Measurements from ENCODE around the gene DHRS9.

DHRS9 gene

GRCh38 chr2:169114056-169114455, 44.7 kb downstream of the DHRS9 start:
- no peak overlapping the region for H4K91ac ChIP-seq (ENCODE audit: low read length)
- H3K9ac ChIP-seq (ENCODE audit: low read length) = no peak overlapping the region
- H3K9me3 ChIP-seq (ENCODE audit: control insufficient read depth, low read length) = no peaks in the 10 kb centered on the region
- no peaks in the 10 kb centered on the region for H3K36me3 ChIP-seq (ENCODE audit: control insufficient read depth in 1 of 2, insufficient read depth in 2 of 2, low read depth in 1 of 2, low read length in 2 of 2)
- no peak overlapping the region for H2AK5ac ChIP-seq (ENCODE audit: low read length, severe bottlenecking)
- no peak overlapping the region for H2BK120ac ChIP-seq (ENCODE audit: low read depth, low read length)
- H3K18ac ChIP-seq (ENCODE audit: low read depth in 1 of 2, low read length in 2 of 2) = no peak overlapping the region
- H3K23ac ChIP-seq (ENCODE audit: low read length in 2 of 2) = no peak overlapping the region
- H3K14ac ChIP-seq (ENCODE audit: low read length in 2 of 2) = no peak overlapping the region
- H3K4ac ChIP-seq (ENCODE audit: low read depth in 1 of 2, low read length in 2 of 2) = no peak overlapping the region
- whole genome bisulfite sequencing = 92% methylated on average over 4 of the region's 4 CpGs
- H4K8ac ChIP-seq (ENCODE audit: low read length) = no peak overlapping the region
- H2AFZ ChIP-seq (ENCODE audit: low read depth, low read length) = no peak overlapping the region
- H3K79me1 ChIP-seq (replicated peaks; ENCODE audit: low read length, poor library complexity, severe bottlenecking) = no peaks in the 10 kb centered on the region
- no peak overlapping the region for H3K4me2 ChIP-seq (ENCODE audit: low read length, poor library complexity, severe bottlenecking)
- no peak for DNase-seq
- H2BK12ac ChIP-seq (ENCODE audit: low read length in 2 of 2) = no peak overlapping the region
- H3K27ac ChIP-seq (ENCODE audit: low read length, poor library complexity, severe bottlenecking) = no peak overlapping the region
- H3K27me3 ChIP-seq (ENCODE audit: control insufficient read depth in 1 of 2, insufficient read depth in 1 of 2, low read length in 2 of 2) = peaks cover 30 to 61% of the 10 kb centered on the region in 2 experiments
- H3K4me1 ChIP-seq (ENCODE audit: control insufficient read depth, insufficient read depth, low read depth, low read length) = peaks cover under 1% of the 10 kb centered on the region
- H3K4me3 ChIP-seq (ENCODE audit: insufficient read depth in 1 of 2, low read depth in 1 of 2, low read length in 2 of 2) = no peak overlapping the region
- no peak overlapping the region for H2BK5ac ChIP-seq (ENCODE audit: low read depth, low read length, poor library complexity, severe bottlenecking)
- no peak overlapping the region for H2BK15ac ChIP-seq (ENCODE audit: low read depth, poor library complexity, severe bottlenecking)

DNA sequence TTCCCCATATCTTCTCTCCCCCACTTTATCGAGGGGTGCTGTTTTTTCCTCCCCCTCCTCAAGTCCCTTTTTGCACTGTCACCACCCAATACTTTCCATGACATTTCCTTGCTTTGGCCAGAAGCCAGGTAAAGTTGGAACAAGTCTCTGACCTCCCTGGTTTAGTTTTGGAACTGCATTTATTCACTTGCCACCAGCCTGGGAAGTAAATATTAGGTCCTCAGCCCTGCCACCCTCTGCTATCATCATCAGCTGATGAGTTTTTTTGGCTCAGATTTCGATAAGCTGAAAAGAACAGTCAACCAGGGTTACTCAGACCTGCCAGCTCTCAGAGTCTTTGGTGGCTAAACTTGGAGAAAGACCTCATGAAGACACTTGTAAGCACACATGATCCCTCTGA, 47.0 kb downstream of the DHRS9 start:
- Histone ChIP-seq H3K4me1 (ENCODE audit: control insufficient read depth, insufficient read depth, low read depth, low read length) (peaks cover 2% of the 10 kb centered on the region), H3K23ac (ENCODE audit: low read length in 2 of 2) (no peak overlapping the region), H3K4me3 (ENCODE audit: insufficient read depth in 1 of 2, low read depth in 1 of 2, low read length in 2 of 2) (no peak overlapping the region), H2BK12ac (ENCODE audit: low read length in 2 of 2) (no peak overlapping the region), H3K79me1 (replicated peaks; ENCODE audit: low read length, poor library complexity, severe bottlenecking) (no peaks in the 10 kb centered on the region), H2BK120ac (ENCODE audit: low read depth, low read length) (no peak overlapping the region), H3K27ac (ENCODE audit: low read length, poor library complexity, severe bottlenecking) (no peak overlapping the region), H3K9ac (ENCODE audit: low read length) (no peak overlapping the region), H4K8ac (ENCODE audit: low read length) (no peak overlapping the region), H3K14ac (ENCODE audit: low read length in 2 of 2) (no peak overlapping the region), H3K18ac (ENCODE audit: low read depth in 1 of 2, low read length in 2 of 2) (no peak overlapping the region), H3K4ac (ENCODE audit: low read depth in 1 of 2, low read length in 2 of 2) (no peak overlapping the region), H2AFZ (ENCODE audit: low read depth, low read length) (no peak overlapping the region), H4K91ac (ENCODE audit: low read length) (no peak overlapping the region), H3K36me3 (ENCODE audit: control insufficient read depth in 1 of 2, insufficient read depth in 2 of 2, low read depth in 1 of 2, low read length in 2 of 2) (no peaks in the 10 kb centered on the region), H2BK15ac (ENCODE audit: low read depth, poor library complexity, severe bottlenecking) (no peak overlapping the region), H3K27me3 (ENCODE audit: control insufficient read depth in 1 of 2, insufficient read depth in 1 of 2, low read length in 2 of 2) (peaks cover 19 to 42% of the 10 kb centered on the region in 2 experiments), H3K9me3 (ENCODE audit: control insufficient read depth, low read length) (no peaks in the 10 kb centered on the region), H3K4me2 (ENCODE audit: low read length, poor library complexity, severe bottlenecking) (no peak overlapping the region), H2BK5ac (ENCODE audit: low read depth, low read length, poor library complexity, severe bottlenecking) (no peak overlapping the region), H2AK5ac (ENCODE audit: low read length, severe bottlenecking) (no peak overlapping the region)
- WGBS = 60% methylated on average over 2 of the region's 2 CpGs
- DNase-seq = no peak

DNA sequence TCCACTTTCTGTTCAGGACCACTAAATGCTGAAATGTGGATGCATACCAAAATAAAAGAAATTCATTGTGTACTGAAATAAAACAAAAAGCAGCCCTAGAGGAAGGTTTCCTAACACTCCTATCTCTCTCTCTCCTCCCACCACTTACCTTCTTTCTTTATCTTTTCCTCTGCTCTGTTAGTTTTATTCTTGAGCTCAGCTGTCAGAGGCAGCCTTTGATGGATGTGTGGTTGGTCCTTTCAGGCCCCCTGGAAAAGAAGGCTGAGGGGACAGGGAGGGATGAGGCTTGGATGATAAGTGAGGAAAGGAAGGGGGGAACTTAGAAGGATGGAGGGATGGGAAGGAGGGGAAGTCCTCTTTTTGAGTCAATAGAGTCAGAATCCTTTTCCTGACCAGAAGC, 47.6 kb downstream of the DHRS9 start:
- Histone ChIP-seq H3K14ac (ENCODE audit: low read length in 2 of 2) (no peak overlapping the region), H3K4ac (ENCODE audit: low read depth in 1 of 2, low read length in 2 of 2) (no peak overlapping the region), H3K27me3 (ENCODE audit: control insufficient read depth in 1 of 2, insufficient read depth in 1 of 2, low read length in 2 of 2) (peaks cover 16 to 38% of the 10 kb centered on the region in 2 experiments), H3K4me3 (ENCODE audit: insufficient read depth in 1 of 2, low read depth in 1 of 2, low read length in 2 of 2) (no peak overlapping the region), H3K4me1 (ENCODE audit: control insufficient read depth, insufficient read depth, low read depth, low read length) (peaks cover 2% of the 10 kb centered on the region), H3K9me3 (ENCODE audit: control insufficient read depth, low read length) (no peaks in the 10 kb centered on the region), H2BK5ac (ENCODE audit: low read depth, low read length, poor library complexity, severe bottlenecking) (no peak overlapping the region), H2AFZ (ENCODE audit: low read depth, low read length) (no peak overlapping the region), H2BK12ac (ENCODE audit: low read length in 2 of 2) (no peak overlapping the region), H4K8ac (ENCODE audit: low read length) (no peak overlapping the region), H3K79me1 (replicated peaks; ENCODE audit: low read length, poor library complexity, severe bottlenecking) (no peaks in the 10 kb centered on the region), H3K4me2 (ENCODE audit: low read length, poor library complexity, severe bottlenecking) (no peak overlapping the region), H3K27ac (ENCODE audit: low read length, poor library complexity, severe bottlenecking) (no peak overlapping the region), H4K91ac (ENCODE audit: low read length) (no peak overlapping the region), H3K9ac (ENCODE audit: low read length) (no peak overlapping the region), H3K23ac (ENCODE audit: low read length in 2 of 2) (no peak overlapping the region), H2BK15ac (ENCODE audit: low read depth, poor library complexity, severe bottlenecking) (no peak overlapping the region), H2AK5ac (ENCODE audit: low read length, severe bottlenecking) (no peak overlapping the region), H3K18ac (ENCODE audit: low read depth in 1 of 2, low read length in 2 of 2) (no peak overlapping the region), H3K36me3 (ENCODE audit: control insufficient read depth in 1 of 2, insufficient read depth in 2 of 2, low read depth in 1 of 2, low read length in 2 of 2) (no peaks in the 10 kb centered on the region), H2BK120ac (ENCODE audit: low read depth, low read length) (no peak overlapping the region)
- DNase-seq = no peak

GRCh38 chr2:169118060-169118459, 48.7 kb downstream of the DHRS9 start:
- Histone ChIP-seq H2BK12ac (ENCODE audit: low read length in 2 of 2) (no peak overlapping the region), H2AK5ac (ENCODE audit: low read length, severe bottlenecking) (no peak overlapping the region), H3K14ac (ENCODE audit: low read length in 2 of 2) (no peak overlapping the region), H2BK120ac (ENCODE audit: low read depth, low read length) (no peak overlapping the region), H4K91ac (ENCODE audit: low read length) (no peak overlapping the region), H3K4me3 (ENCODE audit: insufficient read depth in 1 of 2, low read depth in 1 of 2, low read length in 2 of 2) (no peak overlapping the region), H3K4ac (ENCODE audit: low read depth in 1 of 2, low read length in 2 of 2) (no peak overlapping the region), H3K79me1 (replicated peaks; ENCODE audit: low read length, poor library complexity, severe bottlenecking) (no peaks in the 10 kb centered on the region), H3K27me3 (ENCODE audit: control insufficient read depth in 1 of 2, insufficient read depth in 1 of 2, low read length in 2 of 2) (peaks cover 16 to 28% of the 10 kb centered on the region in 2 experiments), H3K4me1 (ENCODE audit: control insufficient read depth, insufficient read depth, low read depth, low read length) (peaks cover 2% of the 10 kb centered on the region), H4K8ac (ENCODE audit: low read length) (no peak overlapping the region), H3K36me3 (ENCODE audit: control insufficient read depth in 1 of 2, insufficient read depth in 2 of 2, low read depth in 1 of 2, low read length in 2 of 2) (no peaks in the 10 kb centered on the region), H2BK15ac (ENCODE audit: low read depth, poor library complexity, severe bottlenecking) (no peak overlapping the region), H3K4me2 (ENCODE audit: low read length, poor library complexity, severe bottlenecking) (no peak overlapping the region), H3K9ac (ENCODE audit: low read length) (no peak overlapping the region), H2AFZ (ENCODE audit: low read depth, low read length) (no peak overlapping the region), H3K18ac (ENCODE audit: low read depth in 1 of 2, low read length in 2 of 2) (no peak overlapping the region), H3K27ac (ENCODE audit: low read length, poor library complexity, severe bottlenecking) (no peak overlapping the region), H3K23ac (ENCODE audit: low read length in 2 of 2) (no peak overlapping the region), H2BK5ac (ENCODE audit: low read depth, low read length, poor library complexity, severe bottlenecking) (no peak overlapping the region), H3K9me3 (ENCODE audit: control insufficient read depth, low read length) (no peaks in the 10 kb centered on the region)
- 14% methylated on average over 1 of the region's 2 CpGs for WGBS
- DNase-seq = no peak

Measured in mesenchymal stem cell (in vitro differentiated cells and primary cell).